GM12874 (cell line): ENCODE results near the gene GIMD1.

Source experiments
- TF ChIP-seq, protein P1 (sequence below): IDR thresholded peaks from 2 replicates; pipeline ENCODE4 v1.5.1; 2011; ENCODE audit warnings: low read depth, mild to moderate bottlenecking, control low read depth, low read length, moderate library complexity; ENCODE audit not compliant: insufficient read depth

GIMD1 gene

DNA sequence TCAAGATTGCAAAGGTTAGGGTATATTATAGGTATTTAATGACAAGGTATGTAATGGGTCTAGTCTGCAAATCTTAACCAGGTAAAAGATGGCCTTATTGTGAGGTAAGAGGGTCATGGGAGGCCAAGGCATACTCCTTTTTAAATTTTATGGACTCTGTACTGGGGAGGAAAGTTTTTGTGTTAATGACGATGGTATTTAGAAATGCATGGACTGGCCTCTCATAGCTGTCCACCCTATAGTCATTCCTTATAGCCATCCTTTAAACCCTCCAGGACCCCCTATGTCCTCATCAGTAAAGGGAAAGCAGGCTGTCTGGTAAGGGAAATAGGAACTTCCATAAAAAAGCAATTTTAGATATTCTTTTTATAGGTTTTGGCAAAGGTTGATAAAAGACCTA lies 50.8 kb downstream of the GIMD1 start:
- TF ChIP-seq, protein P1, sequence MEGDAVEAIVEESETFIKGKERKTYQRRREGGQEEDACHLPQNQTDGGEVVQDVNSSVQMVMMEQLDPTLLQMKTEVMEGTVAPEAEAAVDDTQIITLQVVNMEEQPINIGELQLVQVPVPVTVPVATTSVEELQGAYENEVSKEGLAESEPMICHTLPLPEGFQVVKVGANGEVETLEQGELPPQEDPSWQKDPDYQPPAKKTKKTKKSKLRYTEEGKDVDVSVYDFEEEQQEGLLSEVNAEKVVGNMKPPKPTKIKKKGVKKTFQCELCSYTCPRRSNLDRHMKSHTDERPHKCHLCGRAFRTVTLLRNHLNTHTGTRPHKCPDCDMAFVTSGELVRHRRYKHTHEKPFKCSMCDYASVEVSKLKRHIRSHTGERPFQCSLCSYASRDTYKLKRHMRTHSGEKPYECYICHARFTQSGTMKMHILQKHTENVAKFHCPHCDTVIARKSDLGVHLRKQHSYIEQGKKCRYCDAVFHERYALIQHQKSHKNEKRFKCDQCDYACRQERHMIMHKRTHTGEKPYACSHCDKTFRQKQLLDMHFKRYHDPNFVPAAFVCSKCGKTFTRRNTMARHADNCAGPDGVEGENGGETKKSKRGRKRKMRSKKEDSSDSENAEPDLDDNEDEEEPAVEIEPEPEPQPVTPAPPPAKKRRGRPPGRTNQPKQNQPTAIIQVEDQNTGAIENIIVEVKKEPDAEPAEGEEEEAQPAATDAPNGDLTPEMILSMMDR: no peak

DNA sequence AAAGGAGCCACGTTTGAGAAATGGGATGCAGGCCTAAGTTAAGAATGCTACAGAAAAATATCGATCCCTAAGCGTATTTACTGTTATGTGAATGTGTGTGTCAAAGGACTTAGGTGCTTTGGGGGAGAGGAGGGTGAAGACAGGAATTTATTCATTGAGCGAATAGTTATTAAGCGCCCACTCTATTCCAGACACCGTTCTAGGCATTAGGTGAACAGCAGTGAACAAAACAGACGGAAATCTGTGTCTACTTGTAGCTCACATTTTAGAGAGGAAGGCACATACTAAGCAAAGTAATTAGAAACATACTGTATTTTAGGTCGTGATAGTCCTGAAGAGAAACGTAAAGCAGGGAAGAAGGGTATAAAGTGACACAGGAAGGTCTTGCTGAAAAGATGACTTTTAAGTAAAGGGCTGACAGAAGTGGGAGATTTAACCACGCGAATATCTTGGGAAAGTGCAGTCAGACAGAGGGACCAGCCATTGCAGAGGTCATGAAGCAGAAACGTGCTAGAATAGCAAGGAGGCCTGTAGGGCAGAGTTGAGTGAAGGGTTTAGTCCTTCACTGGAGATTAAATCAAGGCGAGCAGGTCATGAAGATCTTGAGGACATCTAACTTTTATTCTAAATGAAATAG lies 51.7 kb downstream of the GIMD1 start:
- TF ChIP-seq, protein P1: no peak

DNA sequence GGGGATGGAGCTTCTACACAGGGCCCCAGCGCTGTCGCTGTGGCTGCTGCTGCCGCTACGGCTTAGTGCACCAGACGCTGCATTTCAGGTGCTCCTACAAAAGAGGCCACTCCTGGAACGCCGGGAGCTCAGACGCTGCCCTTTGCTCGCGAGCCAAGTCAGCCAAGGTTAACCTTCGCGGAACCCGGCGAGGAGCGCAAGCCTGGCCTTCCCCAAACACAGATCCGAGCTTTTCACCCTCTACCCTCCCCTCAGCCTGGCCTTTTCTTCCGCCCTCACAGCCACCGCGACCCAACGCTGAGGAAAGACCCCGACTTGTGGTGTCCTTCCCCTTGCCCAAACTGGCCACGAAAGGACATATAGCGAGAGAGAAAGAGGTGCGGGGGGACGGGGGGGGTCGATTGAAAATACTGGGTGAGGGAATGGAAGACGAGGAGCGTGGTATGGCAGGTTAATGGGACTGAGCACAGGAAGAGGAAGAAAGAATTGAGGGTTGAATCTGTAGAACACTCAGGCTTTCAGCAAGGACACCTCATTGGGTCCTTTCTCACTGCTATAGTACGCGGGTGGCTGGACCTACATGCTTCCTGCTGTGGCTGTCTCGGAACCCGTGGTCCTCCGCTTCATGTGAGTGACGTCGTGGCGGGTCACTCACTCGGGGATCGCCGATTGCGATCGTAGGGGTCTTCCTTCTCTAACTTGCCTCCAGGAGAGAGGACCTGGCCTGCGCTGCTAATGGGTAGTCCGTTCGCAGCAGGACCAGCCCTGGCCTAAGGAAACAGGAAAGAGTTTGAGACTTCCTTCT lies 52.4 kb downstream of the GIMD1 start, which contains the start of the genes AIMP1 and TBCK:
Gene AIMP1 (plus strand): TSS at position 583 of the 805 bp plus-strand sequence. CDS start 8,460 bp downstream, outside the sequence.
Gene TBCK (minus strand): TSS at position 242 of the 805 bp plus-strand sequence. CDS start 7,249 bp downstream, outside the sequence.
- TF ChIP-seq, protein P1: no peak

DNA sequence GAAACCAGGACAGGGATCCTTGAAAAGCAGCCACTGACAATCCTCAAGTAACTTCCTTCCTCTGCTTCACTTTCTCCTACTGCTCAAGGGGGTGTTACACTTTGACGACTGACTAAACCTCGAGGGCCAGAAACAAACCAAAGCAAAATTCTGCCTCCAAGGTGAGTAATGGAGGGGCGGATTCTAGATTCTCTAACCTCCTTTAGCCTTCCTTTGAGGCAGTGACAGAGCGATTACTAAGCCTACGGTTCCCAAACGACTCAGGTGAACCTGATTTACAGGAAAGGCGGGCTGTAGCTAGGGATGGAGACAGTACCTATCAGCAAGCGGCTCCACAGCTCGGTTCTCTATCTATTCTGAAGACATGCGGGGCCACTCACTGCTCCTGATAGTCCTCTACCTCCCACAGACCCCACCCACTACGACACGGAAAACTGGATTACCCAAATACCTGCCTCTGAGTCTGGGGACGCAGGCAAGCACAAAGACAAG lies 53.1 kb downstream of the GIMD1 start:
- TF ChIP-seq, protein P1: no peak

DNA sequence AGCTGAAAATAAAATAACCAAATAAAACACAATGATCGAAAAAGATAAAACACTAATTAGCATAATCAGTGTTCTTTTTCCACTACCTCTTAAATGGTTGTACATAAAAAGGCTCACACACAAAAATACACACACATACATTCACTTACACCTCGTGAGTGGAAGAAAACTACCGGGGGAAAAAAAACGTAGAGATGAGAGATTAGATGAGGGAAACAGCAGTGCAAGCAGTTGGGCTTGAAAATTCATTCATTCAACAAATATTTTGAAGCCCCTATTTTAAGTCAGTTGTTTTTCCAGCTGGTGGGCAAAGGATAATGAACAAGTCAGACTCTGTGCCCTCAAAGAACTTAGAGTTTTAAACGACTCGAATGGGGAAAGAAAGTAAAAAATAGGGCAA lies 53.6 kb downstream of the GIMD1 start:
- TF ChIP-seq, protein P1: no peak

DNA sequence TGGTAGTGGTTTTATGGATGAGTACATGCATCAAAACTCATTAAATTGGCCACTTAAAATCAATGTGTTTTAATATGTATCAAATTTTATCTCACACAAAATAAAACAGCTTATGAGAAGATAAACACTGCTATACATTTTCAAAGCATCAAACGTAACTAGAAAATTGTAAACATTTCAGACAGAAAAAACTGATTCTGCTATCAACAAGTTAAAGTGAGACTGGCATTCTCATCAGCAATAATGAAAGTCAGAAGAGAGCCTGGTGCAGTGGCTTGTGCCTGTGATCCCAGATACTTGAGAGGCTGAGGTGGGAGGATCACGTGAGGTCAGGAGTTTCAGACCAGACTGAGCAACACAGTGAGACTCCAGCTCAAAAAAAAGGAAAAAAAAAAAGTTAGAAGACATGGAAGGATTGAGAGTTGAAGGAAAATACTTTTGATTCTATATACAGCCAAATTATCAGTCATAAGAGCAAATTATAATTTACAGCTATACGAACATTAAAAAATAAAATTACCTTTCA lies 55.5 kb downstream of the GIMD1 start:
- TF ChIP-seq, protein P1: no peak

DNA sequence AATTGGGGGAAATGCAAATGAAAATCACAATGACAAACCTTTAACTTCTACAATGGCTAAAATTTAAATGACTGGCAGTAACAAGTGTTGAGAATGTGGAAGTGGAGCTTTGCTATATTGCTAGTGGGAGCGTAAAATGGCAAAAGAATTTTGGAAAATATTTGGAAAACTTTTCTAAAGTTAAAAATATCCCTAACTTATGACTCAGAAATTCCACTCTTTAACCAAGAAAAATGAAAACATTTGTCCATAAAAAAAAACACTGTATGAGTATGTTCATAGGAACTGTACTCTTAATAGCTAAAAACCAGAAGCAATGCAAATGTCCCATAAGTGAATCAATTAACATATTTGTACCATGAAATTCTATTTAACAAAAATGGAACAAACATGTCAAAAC lies 56.2 kb downstream of the GIMD1 start:
- TF ChIP-seq, protein P1: no peak
